NCI-H345 treated with DMSO at 0.1 percent for 48 hours (cell line): ENCODE results near the gene TMPRSS3.
"Not testable (repeated sequence)": the region's sequence is repeated elsewhere in the genome, so short reads cannot be mapped to it uniquely, and the experiment has no call there.

Experiments used
- DNase-seq: peaks from one replicate; lab custom pipeline; 2025; ENCODE audit not compliant: unreplicated experiment; lab: John Stamatoyannopoulos, UW

The TMPRSS3 gene

GRCh38 chr21:42409366-42409765 is 13.5 kb upstream of the TMPRSS3 start:
- no peak for DNase-seq

- DNase-seq: not testable (repeated sequence)
Observed at GRCh38 chr21:42408718-42409117, 12.9 kb upstream of the TMPRSS3 start.

- DNase-seq: no peak
Observed at GRCh38 chr21:42407476-42407875, 11.6 kb upstream of the TMPRSS3 start.

GRCh38 chr21:42406866-42407265 is 11.0 kb upstream of the TMPRSS3 start:
- no peak for DNase-seq

GRCh38 chr21:42406201-42406621 is 10.4 kb upstream of the TMPRSS3 start:
- DNase-seq: no peak

- DNase-seq: no peak
Observed at GRCh38 chr21:42405064-42406013, 9.5 kb upstream of the TMPRSS3 start.

- DNase-seq: no peak
Observed at GRCh38 chr21:42404539-42404938, 8.7 kb upstream of the TMPRSS3 start.

- no peak for DNase-seq
Observed at GRCh38 chr21:42403611-42404231, 7.9 kb upstream of the TMPRSS3 start, which contains the start of gene UBASH3A. Gene UBASH3A (plus strand): TSS chr21:42403902. CDS start chr21:42403946, 44 bp downstream.

GRCh38 chr21:42401820-42402251 is 6.0 kb upstream of the TMPRSS3 start:
- no peak for DNase-seq

- no peak for DNase-seq
Observed at GRCh38 chr21:42401154-42401553, 5.3 kb upstream of the TMPRSS3 start.

GRCh38 chr21:42400525-42400924 is 4.7 kb upstream of the TMPRSS3 start:
- no peak for DNase-seq

- DNase-seq: no peak
Observed at GRCh38 chr21:42398436-42399028, 2.7 kb upstream of the TMPRSS3 start.

GRCh38 chr21:42397746-42398394 is 2.0 kb upstream of the TMPRSS3 start:
- DNase-seq: no peak

- no peak for DNase-seq
Observed at GRCh38 chr21:42396799-42397745, 1.2 kb upstream of the TMPRSS3 start.

GRCh38 chr21:42395302-42395701 is 550 bp downstream of the TMPRSS3 start:
- DNase-seq: no peak

GRCh38 chr21:42393443-42393950 is 2.4 kb downstream of the TMPRSS3 start:
- DNase-seq: no peak

GRCh38 chr21:42392731-42393442 is 3.0 kb downstream of the TMPRSS3 start:
- no peak for DNase-seq

- DNase-seq: no peak
Observed at GRCh38 chr21:42391297-42391696, 4.6 kb downstream of the TMPRSS3 start.

GRCh38 chr21:42390696-42391095 is 5.2 kb downstream of the TMPRSS3 start:
- no peak for DNase-seq
